BLaER1 treated with 17β-estradiol and CSF1 and Interleukin-3, amounts not matched to agents 10 nM and 100 nM (cell line): Measurements from ENCODE around the gene WWC1.
"Not testable (repeated sequence)": the region's sequence is repeated elsewhere in the genome, so short reads cannot be mapped to it uniquely, and the experiment has no call there.

ENCODE experiments used
- H3K27ac ChIP-seq, 11 experiments: shearing (Covaris generic); formaldehyde crosslinking; 2 replicates each; pipeline ENCODE4 v1.8.1; 2022
- H3K27me3 ChIP-seq, 11 experiments: shearing (Covaris generic); formaldehyde crosslinking; 2 replicates each; pipeline ENCODE4 v1.8.1; 2022
- H3K36me3 ChIP-seq, 11 experiments: shearing (Covaris generic); formaldehyde crosslinking; 2 replicates each; pipeline ENCODE4 v1.8.1; 2022
- H3K4me1 ChIP-seq, 10 experiments: shearing (Covaris generic); formaldehyde crosslinking; 2 replicates each; pipeline ENCODE4 v1.8.1; 2022
- H3K4me2 ChIP-seq, 11 experiments: shearing (Covaris generic); formaldehyde crosslinking; 2 replicates each; pipeline ENCODE4 v1.8.1; 2022
- H3K4me3 ChIP-seq, 10 experiments: shearing (Covaris generic); formaldehyde crosslinking; 2 replicates each; pipeline ENCODE4 v1.8.1; 2022
- H3K9ac ChIP-seq, 11 experiments: shearing (Covaris generic); formaldehyde crosslinking; 2 replicates each; pipeline ENCODE4 v1.8.1; 2022
- H3K9me3 ChIP-seq, 11 experiments: shearing (Covaris generic); formaldehyde crosslinking; replicated peaks in 1 of 11; 2 replicates each; pipeline ENCODE4 v1.8.1; 2022
- H4K20me1 ChIP-seq, 11 experiments: shearing (Covaris generic); formaldehyde crosslinking; 2 replicates each; pipeline ENCODE4 v1.8.1; 2022
- Cebpa-rat ChIP-seq, 11 experiments: shearing (Covaris generic); IDR thresholded peaks; 2 replicates each; pipeline ENCODE4 v1.8.1; 2022

Gene WWC1

GRCh38 chr5:168301593-168302390, 10.3 kb downstream of the WWC1 start:
- Histone ChIP-seq H3K27ac (no peak overlapping the region), H3K9me3 (no peaks in the 10 kb centered on the region), H4K20me1 (no peaks in the 10 kb centered on the region), H3K9ac (no peak overlapping the region), H3K27me3 (no peaks in the 10 kb centered on the region), H3K4me1 (peaks cover 0 to 9% (median 0%) of the 10 kb centered on the region in 10 experiments; a peak in 3 of 20 replicates), H3K4me3 (no peak overlapping the region), H3K36me3 (no peaks in the 10 kb centered on the region), H3K4me2 (no peak overlapping the region)
- TF ChIP-seq Cebpa-rat (IDR thresholded peaks at IDR 0.05), result no peak

- no peaks in the 10 kb centered on the region for H4K20me1 ChIP-seq
- H3K27me3 ChIP-seq, result no peaks in the 10 kb centered on the region
- H3K9ac ChIP-seq, result no peak overlapping the region
- H3K36me3 ChIP-seq, result no peaks in the 10 kb centered on the region
- H3K4me3 ChIP-seq, result no peak overlapping the region
- H3K4me1 ChIP-seq, result peaks cover 0 to 9% (median 0%) of the 10 kb centered on the region in 10 experiments; a peak in 3 of 20 replicates
- H3K9me3 ChIP-seq, result no peaks in the 10 kb centered on the region
- no peak overlapping the region for H3K27ac ChIP-seq
- H3K4me2 ChIP-seq, result no peak overlapping the region
- no peak for TF ChIP-seq Cebpa-rat (IDR thresholded peaks at IDR 0.05)
Observed at GRCh38 chr5:168302785-168303184, 11.3 kb downstream of the WWC1 start.

GRCh38 chr5:168303393-168304025, 12.1 kb downstream of the WWC1 start:
- no peaks in the 10 kb centered on the region for H4K20me1 ChIP-seq
- H3K36me3 ChIP-seq, result no peaks in the 10 kb centered on the region
- no peaks in the 10 kb centered on the region for H3K27me3 ChIP-seq
- no peak overlapping the region for H3K9ac ChIP-seq
- no peak overlapping the region for H3K27ac ChIP-seq
- H3K4me1 ChIP-seq, result peaks cover 0 to 9% (median 0%) of the 10 kb centered on the region in 10 experiments; a peak in 3 of 20 replicates
- TF ChIP-seq Cebpa-rat (IDR thresholded peaks at IDR 0.05), result no peak
- no peaks in the 10 kb centered on the region for H3K9me3 ChIP-seq
- H3K4me2 ChIP-seq, result no peak overlapping the region; a peak in 1 of 22 replicates
- no peak overlapping the region for H3K4me3 ChIP-seq

- Histone ChIP-seq H3K4me2 (no peak overlapping the region), H3K27me3 (no peaks in the 10 kb centered on the region), H3K4me3 (no peak overlapping the region), H3K9me3 (no peaks in the 10 kb centered on the region), H3K9ac (no peak overlapping the region), H3K4me1 (peaks cover 0 to 9% (median 0%) of the 10 kb centered on the region in 10 experiments; a peak in 3 of 20 replicates), H3K27ac (no peak overlapping the region), H3K36me3 (no peaks in the 10 kb centered on the region), H4K20me1 (no peaks in the 10 kb centered on the region)
- no peak for TF ChIP-seq Cebpa-rat (IDR thresholded peaks at IDR 0.05)
Observed at GRCh38 chr5:168304349-168304748, 12.9 kb downstream of the WWC1 start.

- peaks cover 0 to 5% (median 0%) of the 10 kb centered on the region in 10 experiments; a peak in 3 of 20 replicates for H3K4me1 ChIP-seq
- no peak for TF ChIP-seq Cebpa-rat (IDR thresholded peaks at IDR 0.05)
- H3K9ac ChIP-seq, result no peak overlapping the region
- H3K4me3 ChIP-seq, result no peak overlapping the region
- no peaks in the 10 kb centered on the region for H3K27me3 ChIP-seq
- H3K9me3 ChIP-seq, result no peaks in the 10 kb centered on the region
- H3K27ac ChIP-seq, result no peak overlapping the region
- H3K4me2 ChIP-seq, result no peak overlapping the region
- H4K20me1 ChIP-seq, result no peaks in the 10 kb centered on the region
- H3K36me3 ChIP-seq, result no peaks in the 10 kb centered on the region
Observed at GRCh38 chr5:168305281-168305680, 13.8 kb downstream of the WWC1 start.

GRCh38 chr5:168307022-168307421, 15.6 kb downstream of the WWC1 start:
- Histone ChIP-seq H3K27me3 (no peaks in the 10 kb centered on the region), H4K20me1 (no peaks in the 10 kb centered on the region; a peak in 2 of 22 replicates), H3K27ac (no peak overlapping the region), H3K9ac (no peak overlapping the region), H3K4me1 (no peaks in the 10 kb centered on the region), H3K4me3 (no peak overlapping the region), H3K4me2 (no peak overlapping the region), H3K9me3 (no peaks in the 10 kb centered on the region), H3K36me3 (no peaks in the 10 kb centered on the region)
- TF ChIP-seq Cebpa-rat (IDR thresholded peaks at IDR 0.05), result no peak

GRCh38 chr5:168307925-168308584, 16.6 kb downstream of the WWC1 start:
- no peaks in the 10 kb centered on the region; a peak in 2 of 22 replicates for H4K20me1 ChIP-seq
- no peak overlapping the region for H3K9ac ChIP-seq
- no peaks in the 10 kb centered on the region for H3K36me3 ChIP-seq
- H3K4me2 ChIP-seq, result no peak overlapping the region
- H3K9me3 ChIP-seq, result no peaks in the 10 kb centered on the region
- H3K4me1 ChIP-seq, result no peaks in the 10 kb centered on the region
- H3K27ac ChIP-seq, result no peak overlapping the region
- no peak overlapping the region for H3K4me3 ChIP-seq
- no peaks in the 10 kb centered on the region for H3K27me3 ChIP-seq
- TF ChIP-seq Cebpa-rat (IDR thresholded peaks at IDR 0.05), result no peak

- no peaks in the 10 kb centered on the region for H3K27me3 ChIP-seq
- no peak overlapping the region for H3K9ac ChIP-seq
- H3K9me3 ChIP-seq, result no peaks in the 10 kb centered on the region
- no peak overlapping the region for H3K4me3 ChIP-seq
- no peaks in the 10 kb centered on the region for H3K36me3 ChIP-seq
- H3K4me2 ChIP-seq, result no peak overlapping the region
- no peaks in the 10 kb centered on the region; a peak in 2 of 22 replicates for H4K20me1 ChIP-seq
- H3K27ac ChIP-seq, result no peak overlapping the region
- H3K4me1 ChIP-seq, result no peaks in the 10 kb centered on the region
- no peak for TF ChIP-seq Cebpa-rat (IDR thresholded peaks at IDR 0.05)
Observed at GRCh38 chr5:168308976-168309598, 17.6 kb downstream of the WWC1 start.

GRCh38 chr5:168310541-168310940, 19.1 kb downstream of the WWC1 start:
- H3K27me3 ChIP-seq, H3K9ac ChIP-seq, H3K36me3 ChIP-seq, H4K20me1 ChIP-seq, H3K27ac ChIP-seq, H3K4me2 ChIP-seq, H3K9me3 ChIP-seq, H3K4me3 ChIP-seq: not testable (repeated sequence)
- peaks cover 7 to 13% (median 12%) of the 10 kb centered on the region in 10 experiments for H3K4me1 ChIP-seq
